Heart right ventricle (tissue), 16 donors: ENCODE data around the gene ZNF560. TPM values are rescaled to one million over a fixed set of nuclear protein-coding genes. Genes with fewer than 3 reads are reported as not detected.
A peak's percentile ranks its signal among the peaks of the same experiment; 100 is the strongest.

Experiments
- ATAC-seq, 8 donors: fragments of 200-7000 bp; cut with Tn5 transposase; one replicate each; pipeline ENCODE4 v1.9.1; 2020; ENCODE audit warnings: mild to moderate bottlenecking in 8 of 8, moderate library complexity in 8 of 8, moderate number of reproducible peaks in 1 of 8
- DNase-seq, 2 donors: peaks; one replicate each; pipeline ENCODE4 v3.0.0-alpha.2; 2020
- H3K27ac ChIP-seq, 10 donors: fragments of 200-600 bp; sonication (generic) in 2 of 10; one replicate each; pipeline versions ENCODE4 v1.5.0 to v1.8.0; 2020 to 2022; ENCODE audit warnings: mild to moderate bottlenecking in 3 of 10
- H3K27me3 ChIP-seq, 7 donors: fragments of 200-600 bp; one replicate each; pipeline ENCODE4 v1.8.0; 2021 to 2022; ENCODE audit warnings: mild to moderate bottlenecking in 2 of 7
- H3K36me3 ChIP-seq, 9 donors: fragments of 200-600 bp; sonication (generic) in 1 of 9; one replicate each; pipeline versions ENCODE4 v1.5.0 to v1.8.0; 2020 to 2022; ENCODE audit warnings: mild to moderate bottlenecking in 2 of 9
- H3K4me1 ChIP-seq, 9 donors: fragments of 200-600 bp; sonication (generic) in 1 of 9; one replicate each; pipeline versions ENCODE4 v1.5.0 to v1.8.0; 2020 to 2022; ENCODE audit warnings: mild to moderate bottlenecking in 4 of 9
- H3K4me3 ChIP-seq, 10 donors: fragments of 200-600 bp; sonication (generic) in 2 of 10; one replicate each; pipeline versions ENCODE4 v1.5.0 to v1.8.0; 2020 to 2022; ENCODE audit warnings: mild to moderate bottlenecking in 7 of 10, moderate library complexity in 2 of 10
- H3K9me3 ChIP-seq, 11 donors: fragments of 200-600 bp in 10 of 11; sonication (generic) in 2 of 11; one replicate each; pipeline versions ENCODE4 v1.5.0 to v1.8.0; 2013 to 2022; ENCODE audit warnings: mild to moderate bottlenecking in 2 of 11, control low read depth in 1 of 11, moderate library complexity in 1 of 11
- WGBS, 2 donors: extraction: QIAGEN DNeasy Blood & Tissue Kit; methylation state at CpG; one replicate each; pipeline ENCODE4 v1.1.7; 2013; ENCODE audit warnings: inconsistent platforms in 1 of 2; 5-methylcytosine and 5-hydroxymethylcytosine counted together
- intact Hi-C, 10 donors: fragments of 100-400 bp; cut with DNase I; formaldehyde crosslinking; loops; one replicate each; pipeline versions ENCODE4 v1.11.1 to v1.14.2; 2022
- polyA plus RNA-seq, 2 donors: library from polyadenylated mRNA; stranded (reverse); fragments of 200-250 nt; gene quantifications; one replicate each; pipeline ENCODE4 v1.2.3, GENCODE V29; 2013
- total RNA-seq, 10 donors: library from RNA; stranded (reverse); fragmentation: NEBNext Ultra II Directional in 3 of 10; extraction: Animal tissue kit (Norgen Biotek cat#: 25700) in 3 of 10; gene quantifications; one replicate each; pipeline versions ENCODE4 v1.2.1 to v1.2.4, GENCODE V29; 2021 to 2023
- TF ChIP-seq, protein P1 (sequence below), 9 donors: fragments of 200-600 bp; sonication (generic) in 2 of 9; IDR thresholded peaks; one replicate each; pipeline versions ENCODE4 v1.5.0 to v1.8.0; 2021 to 2022; ENCODE audit warnings: antibody characterized with exemption in 9 of 9, mild to moderate bottlenecking in 5 of 9, moderate library complexity in 1 of 9
- donor health status: Arrhythmogenic right ventricular cardiomyopathy.
- donor health status: ischemic (EF 13 %, LVEDD 7.1; RV severe dilation, severe dysfunction).
- donor health status: healthy with polysubstance abuse.
- donor health status: DM: no; HTN: yes; CAD: no.
- donor health status: DM: no; HTN: no; CAD: no.
- donor health status: ischemic (EF 25% LVEDD 6.9; RV normal size, moderate dysfunction).
- donor health status: ischemic (EF 25% LVEDD 5.7; RV mildly dilated, moderate dysfunction).
- donor health status: healthy.
- donor health status: DM: yes; HTN: yes; CAD: no.
- donor health status: Ischemic cardiomyopathy.
- donor health status: ischemic (EF 35%, LVEDD 5.7; RV mildly dilated, moderate dysfunction).
- donor health status: nonischemic (EF 11% LVEDD 7.7; RV severe dilation, severe dysfunction).
- donor health status: DM: yes; HTN: yes; CAD: no.
- donor health status: PGD.
- donor health status: ischemic (EF 29% LVEDD 5.4; RV normal size, mild dysfunction).
- donor health status: nonischemic (EF 23%, LVEDD 6.1; RV moderate dilation, normal function).

Gene ZNF560
- total and polyA plus RNA-seq, 12 donors: 0.01 to 0.35 (median 0.11) TPM; not detected in 8

DNA sequence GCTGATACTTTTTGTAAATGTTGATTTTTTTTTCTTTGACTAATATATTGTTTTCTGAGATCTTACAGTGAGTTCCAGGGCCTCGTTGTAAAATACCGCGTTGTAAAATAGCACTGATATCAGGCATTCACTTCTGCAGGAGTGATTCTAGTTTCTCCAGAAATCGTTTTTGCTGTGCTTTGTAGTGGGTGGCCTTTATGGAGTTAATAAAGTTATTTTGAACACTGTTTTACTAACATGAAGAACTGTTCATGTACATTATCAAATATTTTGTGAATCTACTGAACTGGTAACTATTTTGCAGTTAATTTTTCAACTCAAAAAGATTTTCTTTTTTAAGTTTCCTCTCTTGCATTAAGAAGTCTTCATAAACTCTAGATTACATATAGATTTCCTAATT lies 62.1 kb downstream of the ZNF560 start:
- Histone ChIP-seq H3K36me3 (peaks cover 0 to 26% (median 17%) of the 10 kb centered on the region in 9 donors), H3K4me3 (peak overlapping the region in 6 of 10 donors; percentile 70 to 94 (median 87)), H3K27ac (peak overlapping the region in 3 of 10 donors; percentile 87 to 96 (median 92)), H3K27me3 (no peaks in the 10 kb centered on the region), H3K9me3 (peaks cover 0 to 31% (median 0%) of the 10 kb centered on the region in 11 donors), H3K4me1 (peaks cover 0 to 32% (median 17%) of the 10 kb centered on the region in 9 donors)
- DNase-seq: no peak
- TF ChIP-seq, protein P1, sequence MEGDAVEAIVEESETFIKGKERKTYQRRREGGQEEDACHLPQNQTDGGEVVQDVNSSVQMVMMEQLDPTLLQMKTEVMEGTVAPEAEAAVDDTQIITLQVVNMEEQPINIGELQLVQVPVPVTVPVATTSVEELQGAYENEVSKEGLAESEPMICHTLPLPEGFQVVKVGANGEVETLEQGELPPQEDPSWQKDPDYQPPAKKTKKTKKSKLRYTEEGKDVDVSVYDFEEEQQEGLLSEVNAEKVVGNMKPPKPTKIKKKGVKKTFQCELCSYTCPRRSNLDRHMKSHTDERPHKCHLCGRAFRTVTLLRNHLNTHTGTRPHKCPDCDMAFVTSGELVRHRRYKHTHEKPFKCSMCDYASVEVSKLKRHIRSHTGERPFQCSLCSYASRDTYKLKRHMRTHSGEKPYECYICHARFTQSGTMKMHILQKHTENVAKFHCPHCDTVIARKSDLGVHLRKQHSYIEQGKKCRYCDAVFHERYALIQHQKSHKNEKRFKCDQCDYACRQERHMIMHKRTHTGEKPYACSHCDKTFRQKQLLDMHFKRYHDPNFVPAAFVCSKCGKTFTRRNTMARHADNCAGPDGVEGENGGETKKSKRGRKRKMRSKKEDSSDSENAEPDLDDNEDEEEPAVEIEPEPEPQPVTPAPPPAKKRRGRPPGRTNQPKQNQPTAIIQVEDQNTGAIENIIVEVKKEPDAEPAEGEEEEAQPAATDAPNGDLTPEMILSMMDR (IDR thresholded peaks at IDR 0.05): no peak
- intact Hi-C loops: loop anchor here in 7 of 10 donors (5.0 to 10.0 kb wide), 7 partner anchors 112 to 358 kb away; partner anchors contain the start of genes ZNF559 (in 2 of the 7) and ZNF317 (in 1 of the 7)
- WGBS, 2 donors: 75 to 81% methylated on average over 4 of the region's 4 CpGs
- ATAC-seq: no peak

GRCh38 chr19:9435279-9436268 lies 62.8 kb downstream of the ZNF560 start, which contains the start of gene ZNF266:
TSS of gene ZNF266 (minus strand) at chr19:9435573. CDS start at chr19:9420089, 15,484 bp downstream.
- whole genome bisulfite sequencing, 2 donors: 12 to 13% methylated on average over 56 of the region's 56 CpGs
- no peaks in the 10 kb centered on the region for H3K27me3 ChIP-seq
- intact Hi-C loops: loop anchor here in 7 of 10 donors (1.0 to 10.0 kb wide), 9 partner anchors 103 to 359 kb away; partner anchors contain the start of genes ZNF559 (in 2 of the 7), ZNF317 (in 1 of the 7), ZNF426 (in 1 of the 7) and ZNF561 (in 1 of the 7)

GRCh38 chr19:9431475-9431874 lies 66.9 kb downstream of the ZNF560 start:
- no peak overlapping the region for H3K27ac ChIP-seq
- peaks cover 0 to 11% (median 0%) of the 10 kb centered on the region in 11 donors for H3K9me3 ChIP-seq
- ATAC-seq (peak in 2 of 8 donors; percentile 26 to 33), DNase-seq (peak; percentile 21 to 33)
- peaks cover 0 to 29% (median 16%) of the 10 kb centered on the region in 9 donors for H3K4me1 ChIP-seq
- intact Hi-C loops: loop anchor here in 6 of 10 donors (5.0 to 10.0 kb wide), 7 partner anchors 107 to 363 kb away; partner anchors contain the start of genes ZNF317 (in 1 of the 6) and ZNF559 (in 1 of the 6)
- no peak overlapping the region for H3K4me3 ChIP-seq
- H3K27me3 ChIP-seq: no peaks in the 10 kb centered on the region
- WGBS, 2 donors: 85 to 86% methylated on average over 7 of the region's 7 CpGs
- TF ChIP-seq, protein P1 (IDR thresholded peaks at IDR 0.05): peak in 8 of 9 donors; percentile 29 to 66 (median 48)
- H3K36me3 ChIP-seq: peaks cover 0 to 72% (median 40%) of the 10 kb centered on the region in 9 donors

More at GRCh38 chr19:9435279-9436268, 62.8 kb downstream of the ZNF560 start, which contains the start of gene ZNF266:
- DNase-seq (peak; percentile 89), ATAC-seq (peak; percentile 90 to 98 (median 96))
- TF ChIP-seq, protein P1 (IDR thresholded peaks at IDR 0.05): peak; percentile 50 to 80 (median 62)
- peak within 1 kb of the TSS; percentile 70 to 98 (median 90) for H3K27ac ChIP-seq
- H3K9me3 ChIP-seq: peaks cover 0 to 23% (median 0%) of the 10 kb centered on the region in 11 donors
- H3K36me3 ChIP-seq: peaks cover 0 to 34% (median 23%) of the 10 kb centered on the region in 9 donors
- peaks cover 0 to 32% (median 17%) of the 10 kb centered on the region in 9 donors for H3K4me1 ChIP-seq
- peak within 1 kb of the TSS; percentile 60 to 94 (median 78) for H3K4me3 ChIP-seq
